ENCODE results near the gene CLMN.

The CLMN gene

DNA sequence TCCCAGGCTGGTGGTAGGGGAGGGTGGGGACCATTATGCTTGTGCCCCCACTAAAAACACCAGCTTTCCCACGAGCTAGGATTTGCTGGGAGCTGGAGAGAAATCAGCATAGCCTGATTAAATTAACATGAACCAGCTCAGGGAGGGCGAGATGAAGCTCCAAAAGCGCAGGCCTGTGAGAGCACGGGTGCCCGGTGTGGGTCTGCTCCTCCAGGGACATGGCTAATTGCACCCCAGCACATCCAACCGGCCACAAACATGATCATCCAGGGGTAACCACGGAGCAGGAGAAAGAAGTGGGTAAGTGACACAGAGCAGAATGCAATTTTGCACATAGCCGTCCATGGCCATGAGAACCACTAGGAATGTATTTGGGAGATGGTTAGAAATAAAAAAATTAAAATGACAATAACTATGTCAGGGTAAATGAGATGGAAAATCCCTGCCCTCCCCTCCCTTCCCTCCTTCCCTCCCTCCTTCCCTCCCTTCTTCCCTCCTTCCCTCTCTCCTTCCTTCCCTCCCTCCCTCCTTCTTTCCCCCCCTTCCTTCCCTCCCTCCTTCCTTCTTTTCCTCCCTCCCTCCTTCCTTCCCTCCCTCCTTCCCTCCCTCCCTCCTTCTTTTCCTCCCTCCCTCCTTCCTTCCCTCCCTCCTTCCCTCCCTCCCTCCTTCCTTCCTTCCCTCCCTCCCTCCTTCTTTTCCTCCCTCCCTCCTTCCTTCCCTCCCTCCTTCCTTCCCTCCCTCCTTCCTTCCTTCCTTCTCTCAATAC, 26.9 kb downstream of the CLMN start:
- H3K4me3 ChIP-seq (ENCODE audit: low read depth, low read length), result no peak overlapping the region
- TF ChIP-seq, protein P1, sequence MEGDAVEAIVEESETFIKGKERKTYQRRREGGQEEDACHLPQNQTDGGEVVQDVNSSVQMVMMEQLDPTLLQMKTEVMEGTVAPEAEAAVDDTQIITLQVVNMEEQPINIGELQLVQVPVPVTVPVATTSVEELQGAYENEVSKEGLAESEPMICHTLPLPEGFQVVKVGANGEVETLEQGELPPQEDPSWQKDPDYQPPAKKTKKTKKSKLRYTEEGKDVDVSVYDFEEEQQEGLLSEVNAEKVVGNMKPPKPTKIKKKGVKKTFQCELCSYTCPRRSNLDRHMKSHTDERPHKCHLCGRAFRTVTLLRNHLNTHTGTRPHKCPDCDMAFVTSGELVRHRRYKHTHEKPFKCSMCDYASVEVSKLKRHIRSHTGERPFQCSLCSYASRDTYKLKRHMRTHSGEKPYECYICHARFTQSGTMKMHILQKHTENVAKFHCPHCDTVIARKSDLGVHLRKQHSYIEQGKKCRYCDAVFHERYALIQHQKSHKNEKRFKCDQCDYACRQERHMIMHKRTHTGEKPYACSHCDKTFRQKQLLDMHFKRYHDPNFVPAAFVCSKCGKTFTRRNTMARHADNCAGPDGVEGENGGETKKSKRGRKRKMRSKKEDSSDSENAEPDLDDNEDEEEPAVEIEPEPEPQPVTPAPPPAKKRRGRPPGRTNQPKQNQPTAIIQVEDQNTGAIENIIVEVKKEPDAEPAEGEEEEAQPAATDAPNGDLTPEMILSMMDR (IDR thresholded peaks at IDR 0.05; ENCODE audit: low read depth, low read length), result no peak

GRCh38 chr14:95291859-95292542, 27.7 kb downstream of the CLMN start:
- TF ChIP-seq, protein P1 (IDR thresholded peaks at IDR 0.05; ENCODE audit: low read depth, low read length), result no peak
- H3K4me3 ChIP-seq (ENCODE audit: low read depth, low read length), result no peak overlapping the region

DNA sequence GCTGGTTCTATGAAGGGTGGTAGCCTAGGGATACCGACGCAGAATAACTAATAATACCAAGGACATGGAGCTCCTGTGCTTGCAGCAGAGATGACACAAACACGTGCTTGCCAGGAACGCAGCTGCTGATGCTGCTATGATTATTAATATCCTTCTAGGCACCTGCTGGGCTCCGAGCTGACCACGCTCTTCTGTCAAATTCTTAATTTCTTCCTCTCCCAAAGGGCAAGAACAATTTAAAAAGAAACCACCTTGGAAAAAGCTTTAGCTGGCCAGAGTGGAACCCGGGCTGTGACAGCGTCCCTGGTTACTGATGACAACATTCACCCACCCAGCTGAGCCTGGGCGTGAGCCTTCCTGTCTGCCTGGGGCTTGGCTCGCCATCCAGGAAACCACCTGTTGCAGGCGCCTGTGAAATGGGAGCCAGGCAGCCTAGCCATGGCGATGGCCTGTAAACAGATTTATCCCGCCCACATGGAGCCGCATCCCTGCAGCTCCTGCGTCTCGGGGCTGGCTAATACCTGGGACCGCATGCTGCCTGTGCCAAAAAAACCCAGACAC, 28.8 kb downstream of the CLMN start:
- TF ChIP-seq, protein P1 (IDR thresholded peaks at IDR 0.05; ENCODE audit: low read depth, low read length), result no peak
- no peak overlapping the region for H3K4me3 ChIP-seq (ENCODE audit: low read depth, low read length)

DNA sequence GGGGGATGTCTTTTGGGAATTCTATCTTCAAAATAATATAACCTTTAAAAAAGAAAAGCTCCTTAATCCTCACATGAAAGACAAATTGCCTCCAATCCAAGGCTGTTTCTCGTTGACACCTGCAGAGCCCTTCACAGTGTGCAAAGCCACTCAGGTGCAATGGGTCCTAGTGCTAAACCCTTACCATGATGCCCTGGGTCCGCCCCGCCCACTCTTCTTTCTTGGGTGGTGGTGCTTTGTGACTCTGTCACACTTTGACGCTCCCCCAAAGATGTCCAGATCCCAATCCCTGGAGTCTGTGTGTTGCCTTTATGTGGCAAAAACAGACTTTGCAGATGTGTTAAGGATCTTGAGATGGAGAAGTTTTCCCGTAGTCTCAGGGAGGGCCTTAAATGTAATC, 29.7 kb downstream of the CLMN start:
- TF ChIP-seq, protein P1 (IDR thresholded peaks at IDR 0.05; ENCODE audit: low read depth, low read length), result no peak
- H3K4me3 ChIP-seq (ENCODE audit: low read depth, low read length), result no peak overlapping the region

- H3K4me3 ChIP-seq (ENCODE audit: low read depth, low read length), result no peak overlapping the region
- TF ChIP-seq, protein P1 (IDR thresholded peaks at IDR 0.05; ENCODE audit: low read depth, low read length), result no peak
These were observed 30.2 kb downstream of the CLMN start for GRCh38 chr14:95289323-95290010.

- no peak overlapping the region for H3K4me3 ChIP-seq (ENCODE audit: low read depth, low read length)
- TF ChIP-seq, protein P1 (IDR thresholded peaks at IDR 0.05; ENCODE audit: low read depth, low read length), result no peak
These were observed 30.9 kb downstream of the CLMN start for GRCh38 chr14:95288672-95289322.

Data from WI38 (cell line).